ENCODE results near the gene CREB5. TPM values are rescaled to one million over a fixed set of nuclear protein-coding genes. Genes with fewer than 3 reads are reported as not detected.
"Not testable (repeated sequence)": the region's sequence is repeated elsewhere in the genome, so short reads cannot be mapped to it uniquely, and the experiment has no call there.

Gene CREB5
- polyA plus RNA-seq, 1 donor from 2014 or later: 1.3 TPM

- Mint-ChIP-seq H3K27me3 (peaks cover 11% of the 10 kb centered on the region), H3K36me3 (peaks cover 3% of the 10 kb centered on the region), H3K4me3 (no peak overlapping the region), H3K9me3 (peaks cover 0 to 2% (median 0%) of the 10 kb centered on the region in 3 donors), H3K4me1 (no peaks in the 10 kb centered on the region), H3K27ac (no peak overlapping the region)
These were observed 127.1 kb downstream of the CREB5 start for GRCh38 chr7:28539289-28539981.

DNA sequence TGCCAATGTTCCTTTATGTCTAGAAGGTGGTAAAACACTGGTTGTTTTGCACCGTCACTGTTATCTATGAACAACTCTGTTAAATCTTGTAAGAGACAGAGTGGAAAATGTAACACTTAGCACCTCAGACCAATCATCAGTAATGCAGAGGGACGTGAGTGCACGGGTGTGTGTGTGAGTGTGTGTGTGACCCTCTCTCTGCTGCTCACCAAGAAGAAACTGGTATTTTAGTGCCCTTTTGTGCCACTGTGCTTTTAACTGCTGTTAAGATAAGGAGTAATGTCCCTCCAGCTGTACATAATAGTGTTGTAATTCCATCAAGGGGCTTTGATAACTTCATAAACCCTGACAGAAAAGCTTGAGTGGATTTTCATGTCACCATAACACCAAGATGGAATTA lies 130.1 kb downstream of the CREB5 start:
- peaks cover 10% of the 10 kb centered on the region for H3K27me3 Mint-ChIP-seq
- no peak overlapping the region for H3K4me3 Mint-ChIP-seq
- H3K36me3 Mint-ChIP-seq: peaks cover 3% of the 10 kb centered on the region
- no peaks in the 10 kb centered on the region for H3K4me1 Mint-ChIP-seq
- peaks cover 0 to 15% (median 4%) of the 10 kb centered on the region in 3 donors for H3K9me3 Mint-ChIP-seq
- no peak overlapping the region for H3K27ac Mint-ChIP-seq

GRCh38 chr7:28544453-28545117 lies 132.3 kb downstream of the CREB5 start:
- Mint-ChIP-seq H3K36me3 (no peaks in the 10 kb centered on the region), H3K27ac (no peak overlapping the region), H3K9me3 (peaks cover 3 to 15% (median 6%) of the 10 kb centered on the region in 3 donors), H3K27me3 (peaks cover 10% of the 10 kb centered on the region), H3K4me1 (no peaks in the 10 kb centered on the region), H3K4me3 (no peak overlapping the region)

GRCh38 chr7:28546067-28546466 lies 133.7 kb downstream of the CREB5 start:
- Mint-ChIP-seq H3K9me3 (peaks cover 3 to 15% (median 8%) of the 10 kb centered on the region in 3 donors), H3K27me3 (peaks cover 15% of the 10 kb centered on the region), H3K4me1 (no peaks in the 10 kb centered on the region), H3K27ac (no peak overlapping the region), H3K36me3 (no peaks in the 10 kb centered on the region), H3K4me3 (no peak overlapping the region)

DNA sequence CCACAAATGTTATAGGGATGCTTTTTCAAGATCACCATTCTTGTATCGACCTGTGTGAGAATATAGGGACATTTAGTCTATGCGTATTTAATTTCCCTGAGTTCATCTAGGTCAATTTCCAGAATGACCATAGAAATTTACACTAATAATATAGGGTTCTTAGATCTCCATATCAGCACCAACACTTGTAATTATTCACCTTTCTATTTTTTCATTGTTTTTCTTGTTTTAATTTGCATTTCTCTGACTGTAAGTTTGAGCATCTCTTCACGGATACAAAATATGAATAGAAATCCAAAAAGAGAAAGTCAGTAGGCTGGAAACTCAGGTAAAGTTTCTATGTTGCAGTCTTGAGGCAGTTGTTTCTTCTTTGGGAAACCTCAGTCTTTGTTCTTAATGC lies 134.8 kb downstream of the CREB5 start:
- Mint-ChIP-seq H3K27me3 (peaks cover 10% of the 10 kb centered on the region), H3K36me3 (no peaks in the 10 kb centered on the region), H3K9me3 (peaks cover 3 to 15% (median 8%) of the 10 kb centered on the region in 3 donors), H3K27ac (no peak overlapping the region), H3K4me1 (no peaks in the 10 kb centered on the region), H3K4me3 (no peak overlapping the region)

DNA sequence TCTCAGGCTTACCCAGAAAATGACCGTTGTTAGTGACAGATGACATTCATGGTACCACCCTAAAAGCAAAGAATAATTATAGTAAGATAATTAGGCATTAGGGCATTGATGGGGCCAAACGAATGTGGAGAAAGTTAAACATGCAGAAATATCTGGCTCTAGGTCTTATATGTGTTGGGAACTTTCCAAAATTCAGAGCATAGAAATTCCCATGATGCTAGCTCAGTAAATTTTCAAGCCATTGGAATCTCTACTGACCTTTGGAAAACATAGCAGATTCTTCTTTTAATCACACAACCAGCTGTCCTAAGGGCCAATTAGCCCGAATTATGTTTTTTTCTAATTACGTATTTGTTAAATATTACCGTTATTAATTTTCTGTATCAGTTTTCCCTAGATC lies 136.1 kb downstream of the CREB5 start:
- H3K36me3 Mint-ChIP-seq: no peaks in the 10 kb centered on the region
- H3K27me3 Mint-ChIP-seq: peaks cover 10% of the 10 kb centered on the region
- H3K27ac Mint-ChIP-seq: no peak overlapping the region
- H3K9me3 Mint-ChIP-seq: peaks cover 3 to 15% (median 8%) of the 10 kb centered on the region in 3 donors
- no peaks in the 10 kb centered on the region for H3K4me1 Mint-ChIP-seq
- no peak overlapping the region for H3K4me3 Mint-ChIP-seq

GRCh38 chr7:28549998-28550397 lies 137.7 kb downstream of the CREB5 start:
- H3K27me3 Mint-ChIP-seq: peaks cover 10% of the 10 kb centered on the region
- H3K27ac Mint-ChIP-seq: no peak overlapping the region
- peaks cover 3 to 15% (median 8%) of the 10 kb centered on the region in 3 donors for H3K9me3 Mint-ChIP-seq
- H3K36me3 Mint-ChIP-seq: no peaks in the 10 kb centered on the region
- no peak overlapping the region for H3K4me3 Mint-ChIP-seq
- peaks cover 0 to 2% (median 0%) of the 10 kb centered on the region in 3 donors for H3K4me1 Mint-ChIP-seq

- Mint-ChIP-seq H3K27ac (no peak overlapping the region), H3K4me3 (no peak overlapping the region), H3K27me3 (peaks cover 8% of the 10 kb centered on the region), H3K36me3 (no peaks in the 10 kb centered on the region), H3K9me3 (peaks cover 3 to 14% (median 8%) of the 10 kb centered on the region in 3 donors), H3K4me1 (peaks cover 0 to 2% (median 0%) of the 10 kb centered on the region in 3 donors)
These were observed 138.4 kb downstream of the CREB5 start for GRCh38 chr7:28550580-28551186.

- no peak overlapping the region for H3K27ac Mint-ChIP-seq
- H3K9me3 Mint-ChIP-seq: peaks cover 3 to 8% (median 5%) of the 10 kb centered on the region in 3 donors
- no peaks in the 10 kb centered on the region for H3K36me3 Mint-ChIP-seq
- H3K4me3 Mint-ChIP-seq: no peak overlapping the region
- peaks cover 0 to 2% (median 0%) of the 10 kb centered on the region in 3 donors for H3K4me1 Mint-ChIP-seq
- peaks cover 9% of the 10 kb centered on the region for H3K27me3 Mint-ChIP-seq
These were observed 139.0 kb downstream of the CREB5 start for GRCh38 chr7:28551331-28551730.

DNA sequence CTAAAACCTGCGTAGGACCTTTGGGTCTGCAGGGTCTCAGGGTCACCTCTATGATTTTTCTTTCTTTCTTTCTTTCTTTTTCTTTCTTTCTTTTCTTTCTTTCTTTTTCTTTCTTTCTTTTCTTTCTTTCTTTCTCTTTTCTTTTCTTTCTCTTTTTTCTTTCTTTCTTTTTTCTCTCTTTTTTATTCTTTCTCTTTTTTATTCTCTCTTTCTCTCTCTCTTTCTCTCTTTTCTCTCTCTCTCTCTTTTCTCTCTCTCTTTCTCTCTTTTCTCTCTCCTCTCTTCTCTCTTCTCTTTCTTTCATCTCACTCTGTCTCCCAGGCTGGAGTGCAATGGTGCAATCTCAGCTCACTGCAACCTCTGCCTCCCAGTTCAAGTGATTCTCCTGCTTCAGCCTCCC lies 139.4 kb downstream of the CREB5 start:
- not testable (repeated sequence) for H3K4me3 Mint-ChIP-seq, H3K27ac Mint-ChIP-seq, H3K4me1 Mint-ChIP-seq, H3K9me3 Mint-ChIP-seq, H3K36me3 Mint-ChIP-seq, H3K27me3 Mint-ChIP-seq

GRCh38 chr7:28554802-28555471 lies 142.6 kb downstream of the CREB5 start:
- no peak overlapping the region for H3K4me3 Mint-ChIP-seq
- peaks cover 1% of the 10 kb centered on the region for H3K36me3 Mint-ChIP-seq
- peaks cover 0 to 2% (median 0%) of the 10 kb centered on the region in 3 donors for H3K9me3 Mint-ChIP-seq
- H3K4me1 Mint-ChIP-seq: peaks cover 0 to 2% (median 0%) of the 10 kb centered on the region in 3 donors
- no peak overlapping the region for H3K27ac Mint-ChIP-seq
- H3K27me3 Mint-ChIP-seq: peaks cover 8% of the 10 kb centered on the region

- H3K36me3 Mint-ChIP-seq: peaks cover 1% of the 10 kb centered on the region
- peaks cover 3% of the 10 kb centered on the region for H3K27me3 Mint-ChIP-seq
- peak overlapping the region in 1 of 3 donors; percentile 38 for H3K27ac Mint-ChIP-seq
- H3K4me1 Mint-ChIP-seq: peaks cover 0 to 2% (median 0%) of the 10 kb centered on the region in 3 donors
- H3K4me3 Mint-ChIP-seq: no peak overlapping the region
- H3K9me3 Mint-ChIP-seq: no peaks in the 10 kb centered on the region
These were observed 143.7 kb downstream of the CREB5 start for GRCh38 chr7:28556025-28556424.

- Mint-ChIP-seq H3K4me1 (peaks cover 0 to 2% (median 0%) of the 10 kb centered on the region in 3 donors), H3K27ac (no peak overlapping the region), H3K36me3 (peaks cover 1% of the 10 kb centered on the region), H3K4me3 (no peak overlapping the region), H3K9me3 (no peaks in the 10 kb centered on the region), H3K27me3 (peaks cover 3% of the 10 kb centered on the region)
These were observed 144.4 kb downstream of the CREB5 start for GRCh38 chr7:28556671-28557070.

GRCh38 chr7:28558236-28558635 lies 145.9 kb downstream of the CREB5 start:
- H3K4me1 Mint-ChIP-seq: peaks cover 0 to 2% (median 0%) of the 10 kb centered on the region in 3 donors
- H3K27ac Mint-ChIP-seq: no peak overlapping the region
- H3K4me3 Mint-ChIP-seq: no peak overlapping the region
- H3K9me3 Mint-ChIP-seq: no peaks in the 10 kb centered on the region
- peaks cover 2% of the 10 kb centered on the region for H3K27me3 Mint-ChIP-seq
- peaks cover 1% of the 10 kb centered on the region for H3K36me3 Mint-ChIP-seq

DNA sequence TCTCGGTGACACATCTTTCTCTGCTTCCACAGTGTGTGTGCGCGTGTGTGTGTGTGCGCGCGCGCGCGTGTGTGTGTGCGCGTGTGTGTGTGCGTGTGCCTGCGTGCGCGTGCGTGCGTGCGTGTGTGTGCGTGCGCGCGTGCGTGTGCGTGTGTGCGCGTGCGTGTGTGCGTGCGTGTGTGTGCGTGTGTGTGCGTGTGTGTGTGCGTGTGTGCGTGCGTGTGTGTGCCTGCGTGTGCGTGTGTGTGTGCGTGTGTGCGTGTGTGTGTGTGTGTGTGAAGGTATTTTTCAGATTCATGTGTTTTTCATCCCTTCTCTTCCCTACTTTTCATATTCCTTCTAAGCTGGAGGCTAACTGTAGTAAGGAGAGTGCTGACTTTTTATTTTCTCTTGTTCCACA lies 148.4 kb downstream of the CREB5 start:
- H3K9me3 Mint-ChIP-seq: no peaks in the 10 kb centered on the region
- H3K27me3 Mint-ChIP-seq: peaks cover 8% of the 10 kb centered on the region
- peaks cover 0 to 1% (median 0%) of the 10 kb centered on the region in 3 donors for H3K4me1 Mint-ChIP-seq
- H3K36me3 Mint-ChIP-seq: peaks cover 1% of the 10 kb centered on the region
- no peak overlapping the region for H3K27ac Mint-ChIP-seq
- H3K4me3 Mint-ChIP-seq: no peak overlapping the region
